Measurements from ENCODE around the gene LRCOL1. TPM values are rescaled to one million over a fixed set of nuclear protein-coding genes. Genes with fewer than 3 reads are reported as not detected.
A peak's percentile ranks its signal among the peaks of the same experiment; 100 is the strongest.
"Not testable (repeated sequence)": the region's sequence is repeated elsewhere in the genome, so short reads cannot be mapped to it uniquely, and the experiment has no call there.

Gene LRCOL1
- total RNA-seq, 1 experiment from 2014 or later: not detected

- DNase-seq (ENCODE audit: low read depth): peak; percentile 67
Measured at GRCh38 chr12:132600048-132601032, 10.0 kb downstream of the LRCOL1 start.

DNA sequence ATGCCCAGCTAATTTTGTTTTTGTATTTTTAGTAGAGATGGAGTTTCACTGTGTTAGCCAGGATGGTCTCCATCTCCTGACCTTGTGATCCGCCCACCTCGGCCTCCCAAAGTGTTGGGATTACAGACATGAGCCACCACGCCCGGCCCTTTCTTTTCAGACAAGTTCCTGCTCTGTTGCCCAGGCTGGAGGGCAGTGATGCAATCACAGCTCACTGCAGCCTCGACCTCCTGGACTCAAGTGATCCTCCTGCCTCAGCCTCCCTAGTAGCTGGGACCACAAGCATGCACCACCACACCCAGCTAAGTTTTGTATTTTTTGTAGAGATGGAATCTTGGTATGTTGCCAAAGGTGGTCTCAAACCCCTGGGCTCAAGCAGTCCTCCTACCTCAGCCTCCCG lies 10.9 kb downstream of the LRCOL1 start:
- not testable (repeated sequence) for DNase-seq (ENCODE audit: low read depth)

GRCh38 chr12:132597333-132598316 lies 12.8 kb downstream of the LRCOL1 start:
- peak; percentile 36 for DNase-seq (ENCODE audit: low read depth)

DNA sequence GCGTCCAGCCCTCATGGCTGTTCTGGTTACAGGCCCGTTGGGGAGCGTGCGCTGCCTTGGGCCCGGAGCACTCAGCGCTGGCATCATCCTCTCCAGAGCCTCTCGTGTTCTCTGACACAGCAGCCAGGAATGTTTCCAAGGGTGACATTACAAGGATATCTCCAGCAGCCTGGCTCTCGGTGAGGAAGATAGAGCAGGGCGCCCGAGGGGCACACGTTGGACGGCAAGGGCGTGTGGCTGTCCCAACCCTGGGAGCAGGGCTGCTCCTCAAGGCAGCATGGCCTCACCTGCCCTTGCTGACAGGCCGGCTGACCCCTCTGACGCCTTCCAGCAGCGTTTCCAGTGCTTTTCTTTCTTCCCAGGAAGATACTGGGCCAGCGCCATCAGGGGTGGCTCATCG lies 14.4 kb downstream of the LRCOL1 start:
- DNase-seq (ENCODE audit: low read depth): peak; percentile 87

GRCh38 chr12:132595183-132595582 lies 15.2 kb downstream of the LRCOL1 start:
- no peak for DNase-seq (ENCODE audit: low read depth)

- peak; percentile 60 for DNase-seq (ENCODE audit: low read depth)
Measured at GRCh38 chr12:132593938-132594358, 16.4 kb downstream of the LRCOL1 start.

GRCh38 chr12:132593521-132593920 lies 16.9 kb downstream of the LRCOL1 start:
- no peak for DNase-seq (ENCODE audit: low read depth)

GRCh38 chr12:132593071-132593470 lies 17.3 kb downstream of the LRCOL1 start:
- DNase-seq (ENCODE audit: low read depth): no peak

DNA sequence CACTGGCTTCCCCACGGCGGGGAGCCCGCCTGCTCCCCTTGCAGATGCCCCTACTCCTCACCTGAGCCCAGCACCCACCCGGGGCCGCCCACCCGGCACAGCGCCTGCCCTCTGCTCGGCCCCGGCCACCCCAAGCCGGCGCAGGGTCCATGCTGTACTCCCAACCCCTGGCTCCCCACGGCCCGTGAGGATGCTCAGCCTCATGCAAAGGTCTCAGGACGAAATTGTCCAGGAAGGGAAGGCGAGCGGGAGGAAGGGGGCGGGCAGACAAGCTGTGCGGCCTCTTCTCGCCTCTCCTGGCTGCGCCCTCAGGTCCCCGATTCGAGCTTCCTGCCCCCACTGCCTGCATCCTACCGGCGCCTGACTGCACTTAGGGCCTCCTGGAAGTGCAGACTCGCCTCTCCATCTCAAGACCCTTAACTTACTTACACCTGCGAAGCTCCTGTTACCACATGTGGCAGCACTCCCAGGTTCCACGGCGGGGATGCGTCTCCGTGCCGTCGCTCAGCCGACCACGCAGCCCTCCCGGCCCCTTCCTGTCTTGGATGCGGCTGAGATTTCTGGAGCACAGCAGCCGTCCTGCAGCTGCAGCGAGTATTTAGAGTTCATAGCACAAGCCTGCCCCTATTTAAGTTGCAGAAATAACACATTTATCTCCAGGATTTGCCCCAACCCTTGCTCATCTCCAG lies 18.0 kb downstream of the LRCOL1 start:
- no peak for DNase-seq (ENCODE audit: low read depth)

DNA sequence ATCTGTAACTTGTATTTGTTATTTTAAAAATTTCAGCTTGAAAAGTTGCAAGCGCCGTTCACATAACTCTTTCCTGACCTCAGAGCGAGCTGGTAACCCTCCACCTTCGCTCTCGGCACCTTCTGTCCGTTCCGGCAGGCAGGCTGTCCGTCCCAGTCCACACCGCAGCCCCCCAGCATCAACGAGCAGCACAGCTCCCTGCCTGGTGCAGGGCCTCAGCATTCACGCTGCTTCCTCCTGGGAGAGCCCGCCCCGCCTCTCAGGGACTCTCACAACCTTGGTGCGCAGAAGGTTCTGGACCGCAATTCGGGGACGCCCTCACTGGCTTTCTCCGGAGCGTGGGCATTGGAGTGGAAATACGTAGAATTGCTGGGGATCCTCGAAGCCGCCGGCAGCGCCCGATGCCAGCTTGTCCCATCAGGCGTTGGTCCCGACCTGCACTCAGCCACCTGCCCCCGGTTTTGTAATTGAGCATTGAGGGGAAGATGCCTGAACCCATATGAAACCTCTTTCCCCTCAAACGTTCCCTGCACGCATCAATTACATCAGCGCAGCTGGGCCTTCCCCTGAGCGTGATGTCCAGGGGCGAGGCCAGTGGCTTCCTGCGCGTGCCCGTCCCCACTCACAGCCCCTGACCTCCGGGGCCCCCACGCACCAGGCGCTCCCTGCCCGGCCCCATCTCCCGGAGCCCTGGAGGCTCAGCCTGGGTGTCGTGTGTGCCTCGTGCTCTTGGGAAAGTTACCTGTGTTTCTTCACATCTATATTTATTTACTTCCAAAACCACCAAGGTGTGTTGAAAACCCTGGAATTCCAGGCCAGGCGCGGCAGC lies 19.1 kb downstream of the LRCOL1 start:
- no peak for DNase-seq (ENCODE audit: low read depth)

DNA sequence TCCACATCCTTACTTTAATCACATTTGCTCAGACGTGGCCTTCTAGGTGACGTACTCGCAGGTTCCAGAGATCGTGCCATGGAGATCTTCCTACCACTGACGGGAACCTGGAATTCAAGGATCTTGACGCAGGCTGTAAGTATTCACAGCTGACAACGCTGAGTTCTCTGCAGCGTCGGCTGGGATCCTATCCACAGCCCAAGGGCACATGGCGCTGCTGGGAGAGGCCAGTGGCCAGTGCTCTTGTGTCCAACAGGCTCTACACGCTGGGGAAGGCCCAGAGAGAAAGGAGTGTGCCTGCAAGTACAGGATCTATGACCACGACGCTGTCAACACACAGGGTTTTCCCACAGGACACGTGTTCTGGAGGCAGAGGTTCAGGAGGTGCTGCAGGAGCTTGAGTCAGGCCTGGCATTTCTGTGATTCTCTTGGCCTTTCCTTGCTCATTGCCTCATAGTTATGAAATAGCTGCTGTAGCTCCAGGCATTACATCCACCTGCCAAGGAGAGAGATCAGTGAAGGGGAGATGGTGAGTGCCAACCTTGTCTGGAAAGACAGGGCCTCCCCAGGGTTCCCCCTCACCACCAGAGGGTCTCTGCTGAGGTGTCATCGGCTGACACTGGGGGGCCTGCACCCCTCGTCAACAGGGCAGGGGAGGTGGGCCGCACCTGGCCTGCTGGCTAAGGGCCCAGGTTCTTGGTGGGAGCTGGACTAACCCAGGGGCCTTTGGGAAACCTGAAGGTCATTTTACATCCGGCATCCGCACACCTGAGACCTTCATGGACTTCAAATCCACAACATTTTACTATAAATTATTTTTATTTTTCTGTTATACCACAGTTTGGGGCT lies 21.3 kb downstream of the LRCOL1 start:
- no peak for DNase-seq (ENCODE audit: low read depth)

- DNase-seq (ENCODE audit: low read depth): no peak
Measured at GRCh38 chr12:132588319-132588718, 22.1 kb downstream of the LRCOL1 start.

- DNase-seq (ENCODE audit: low read depth): no peak
Measured at GRCh38 chr12:132587781-132588180, 22.6 kb downstream of the LRCOL1 start.

DNA sequence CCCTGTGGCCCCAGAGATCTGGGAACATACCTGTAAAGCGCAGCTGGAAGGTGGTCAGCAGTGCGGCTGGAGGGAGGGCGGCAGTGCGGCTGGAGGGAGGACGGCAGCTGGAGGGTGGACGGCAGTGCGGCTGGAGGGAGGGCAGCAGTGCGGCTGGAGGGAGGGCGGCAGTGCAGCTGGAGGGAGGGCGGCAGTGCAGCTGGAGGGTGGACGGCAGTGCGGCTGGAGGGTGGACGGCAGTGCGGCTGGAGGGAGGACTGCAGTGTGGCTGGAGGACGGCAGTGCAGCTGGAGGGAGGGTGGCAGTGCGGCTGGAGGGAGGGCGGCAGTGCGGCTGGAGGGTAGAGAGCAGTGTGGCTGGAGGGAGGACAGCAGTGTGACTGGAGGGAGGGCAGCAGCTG lies 23.5 kb downstream of the LRCOL1 start:
- no peak for DNase-seq (ENCODE audit: low read depth)

DNA sequence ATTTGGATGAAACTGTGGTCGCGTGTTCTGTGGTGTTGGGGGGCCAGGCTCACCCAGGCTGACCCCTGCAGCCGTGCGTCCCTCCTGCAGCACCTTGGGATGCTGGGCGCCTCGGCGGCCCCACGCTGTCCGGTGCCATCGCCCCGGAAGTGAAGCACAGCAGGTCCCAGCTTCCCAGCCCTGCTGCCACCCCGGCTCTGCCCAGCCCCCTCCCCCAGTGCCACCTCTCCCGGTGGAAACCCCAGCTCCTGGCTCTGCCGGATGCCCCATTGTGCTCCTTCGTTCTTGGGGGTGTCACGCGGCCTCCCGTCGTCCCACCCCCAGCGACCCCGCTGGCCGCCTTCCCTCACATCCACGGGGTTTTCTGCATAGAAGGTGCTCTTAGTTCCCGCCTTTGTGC lies 25.2 kb downstream of the LRCOL1 start:
- DNase-seq (ENCODE audit: low read depth): no peak

- DNase-seq (ENCODE audit: low read depth): no peak
Measured at GRCh38 chr12:132584429-132584828, 26.0 kb downstream of the LRCOL1 start.

DNA sequence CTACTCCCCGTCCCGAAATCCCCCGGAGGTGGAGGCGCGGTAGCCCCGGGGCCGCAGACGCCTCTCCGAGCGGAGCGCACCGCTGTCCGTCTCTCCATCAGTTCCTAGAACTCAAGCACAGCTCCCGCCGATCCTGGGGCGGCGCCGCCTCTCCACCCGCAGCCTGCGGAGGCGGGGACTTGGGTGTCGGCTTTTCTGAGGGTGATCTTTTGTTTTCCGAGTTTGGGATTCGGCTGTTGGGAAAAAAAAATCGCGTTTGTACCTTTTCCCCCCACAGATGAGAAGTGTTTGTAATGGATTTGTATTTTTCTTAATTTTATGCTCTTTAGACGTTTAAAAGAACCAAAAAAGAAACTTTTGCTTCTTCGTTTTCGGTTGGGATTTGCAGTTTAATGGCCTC lies 26.6 kb downstream of the LRCOL1 start:
- DNase-seq (ENCODE audit: low read depth): no peak

DNA sequence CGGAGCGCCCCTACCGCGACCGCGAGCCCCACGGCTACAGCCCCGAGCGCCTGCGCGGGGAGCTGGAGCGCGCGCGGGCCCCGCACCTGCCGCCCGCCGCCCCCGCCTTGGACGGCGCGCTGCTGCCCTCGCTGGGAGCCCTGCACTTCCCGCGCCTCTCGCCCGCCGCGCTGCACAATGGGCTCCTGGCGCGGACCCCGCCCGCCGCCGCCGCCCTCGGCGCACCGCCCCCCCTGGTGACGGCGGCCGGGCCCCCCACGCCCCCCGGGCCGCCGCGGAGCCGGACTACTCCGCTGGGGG lies 27.0 kb downstream of the LRCOL1 start:
- DNase-seq (ENCODE audit: low read depth): no peak

GRCh38 chr12:132582582-132583410 lies 27.6 kb downstream of the LRCOL1 start:
- DNase-seq (ENCODE audit: low read depth): no peak
